ENCODE results near the gene CACNA1I.

Gene CACNA1I

DNA sequence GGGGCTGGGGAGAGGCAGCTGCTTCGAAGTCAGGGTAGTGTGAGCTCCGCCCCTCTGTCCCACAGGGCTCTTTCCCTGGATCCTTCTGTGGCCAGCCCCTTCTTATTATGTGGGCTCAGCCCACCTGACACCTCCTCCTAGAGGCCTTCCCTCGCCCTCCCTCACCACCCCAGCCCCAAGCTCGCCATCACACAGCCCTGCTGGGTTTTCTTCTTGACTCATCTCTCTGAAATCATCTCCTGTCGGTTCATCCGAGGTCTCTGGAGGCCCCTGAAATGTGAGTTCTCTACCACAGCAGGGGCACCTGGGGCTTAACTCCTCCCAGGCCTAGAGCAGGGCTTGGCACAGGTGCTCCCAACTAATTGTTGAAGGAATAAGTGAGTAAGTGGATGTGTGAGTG is 65.2 kb downstream of the CACNA1I start:
- peaks cover 0 to 7% (median under 1%) of the 10 kb centered on the region in 5 experiments for H3K27me3 ChIP-seq (replicated peaks in 2 of 5; ENCODE audit: control insufficient read depth in 4 of 5, insufficient read depth in 5 of 5, low read length in 4 of 5)
- CTCF ChIA-PET: no interaction called here
- WGBS (ENCODE audit: insufficient coverage): 94% methylated on average over 6 of the region's 6 CpGs
- DNase-seq: no peak
- peaks cover 0 to 6% (median 0%) of the 10 kb centered on the region in 4 experiments for H3K4me1 ChIP-seq (ENCODE audit: control extremely low read depth in 1 of 4, control insufficient read depth in 4 of 4, insufficient read depth in 4 of 4, low read length in 3 of 4)
- no peak overlapping the region for H3K4me3 ChIP-seq (ENCODE audit: control insufficient read depth in 1 of 7, extremely low read depth in 1 of 7, insufficient read depth in 4 of 7, low read depth in 2 of 7, low read length in 6 of 7)
- peaks cover 0 to 10% (median 0%) of the 10 kb centered on the region in 5 experiments for H3K9me3 ChIP-seq (ENCODE audit: control extremely low read depth in 1 of 5, control insufficient read depth in 4 of 5, insufficient read depth in 2 of 5, low read depth in 1 of 5, low read length in 4 of 5)
- H3K27ac ChIP-seq (ENCODE audit: insufficient read depth in 1 of 2, low read depth in 1 of 2, low read length in 2 of 2, poor library complexity in 1 of 2, severe bottlenecking in 2 of 2): no peak overlapping the region
- no peaks in the 10 kb centered on the region for H3K36me3 ChIP-seq (ENCODE audit: control insufficient read depth in 4 of 4, insufficient read depth in 4 of 4, low read length in 3 of 4)
- POLR2A ChIA-PET: no interaction called here

DNA sequence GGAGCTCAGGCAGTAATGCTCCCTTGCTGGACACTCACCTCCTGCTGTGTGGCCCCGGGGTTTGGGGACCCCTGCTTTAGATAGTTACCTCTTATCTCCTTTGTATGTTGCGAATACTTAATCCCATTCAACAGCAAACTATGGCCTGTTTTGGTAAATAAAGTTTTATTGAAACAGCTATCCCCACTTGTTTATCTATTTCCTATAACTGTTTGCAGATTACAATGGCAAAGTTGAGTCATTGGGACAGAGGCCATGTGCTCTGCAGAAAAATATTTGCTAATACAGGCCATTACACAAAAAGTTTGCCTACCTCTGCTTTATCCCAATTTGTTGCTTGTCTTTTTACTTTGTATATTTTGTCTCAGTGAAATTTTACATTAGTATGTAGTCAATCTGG is 68.4 kb downstream of the CACNA1I start:
- no CpG with 5 or more reads among the region's 2 CpGs for WGBS (ENCODE audit: insufficient coverage)
- POLR2A ChIA-PET: no interaction called here
- CTCF ChIA-PET: no interaction called here
- no peak for DNase-seq
- H3K4me1 ChIP-seq (ENCODE audit: control extremely low read depth in 1 of 4, control insufficient read depth in 4 of 4, insufficient read depth in 4 of 4, low read length in 3 of 4): peaks cover 0 to 6% (median 0%) of the 10 kb centered on the region in 4 experiments
- no peak overlapping the region for H3K27ac ChIP-seq (ENCODE audit: insufficient read depth in 1 of 2, low read depth in 1 of 2, low read length in 2 of 2, poor library complexity in 1 of 2, severe bottlenecking in 2 of 2)
- H3K4me3 ChIP-seq (ENCODE audit: control insufficient read depth in 1 of 7, extremely low read depth in 1 of 7, insufficient read depth in 4 of 7, low read depth in 2 of 7, low read length in 6 of 7): no peak overlapping the region
- no peaks in the 10 kb centered on the region for H3K36me3 ChIP-seq (ENCODE audit: control insufficient read depth in 4 of 4, insufficient read depth in 4 of 4, low read length in 3 of 4)
- H3K9me3 ChIP-seq (ENCODE audit: control extremely low read depth in 1 of 5, control insufficient read depth in 4 of 5, insufficient read depth in 2 of 5, low read depth in 1 of 5, low read length in 4 of 5): peaks cover 0 to 7% (median 0%) of the 10 kb centered on the region in 5 experiments
- peaks cover 0 to 16% (median 5%) of the 10 kb centered on the region in 5 experiments for H3K27me3 ChIP-seq (replicated peaks in 2 of 5; ENCODE audit: control insufficient read depth in 4 of 5, insufficient read depth in 5 of 5, low read length in 4 of 5)

DNA sequence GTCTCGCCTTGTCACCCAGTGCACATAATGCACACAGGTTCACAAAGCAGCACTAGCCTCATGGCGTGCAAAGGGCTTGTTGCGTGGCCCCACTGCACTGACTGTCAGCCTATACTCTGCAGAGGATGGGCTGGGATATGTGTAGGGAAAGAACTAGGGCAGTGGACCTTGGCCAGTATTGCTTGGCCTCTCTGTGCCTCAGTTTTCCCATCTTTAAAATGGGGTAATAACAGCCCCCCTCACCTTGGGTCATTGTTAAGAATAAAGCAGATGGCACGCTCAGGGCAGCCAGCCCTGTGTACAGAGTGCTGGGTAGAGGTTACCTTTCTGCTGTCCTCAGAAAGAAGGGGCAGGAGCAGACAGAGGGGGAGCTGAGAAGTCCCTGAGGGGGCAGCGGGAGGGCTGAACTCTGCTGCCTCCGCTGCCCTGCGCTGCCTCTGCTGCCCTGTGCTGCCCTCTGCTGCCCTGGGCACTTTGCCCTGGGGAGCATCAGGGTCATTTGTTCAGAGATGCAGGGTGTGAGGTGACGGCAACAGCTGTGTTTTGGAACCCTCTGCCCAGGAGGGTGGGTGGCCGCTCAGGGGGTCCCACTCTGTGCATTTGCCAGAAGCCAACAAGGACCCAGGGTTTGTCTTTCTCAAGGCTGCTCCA is 71.2 kb downstream of the CACNA1I start:
- H3K36me3 ChIP-seq (ENCODE audit: control insufficient read depth in 4 of 4, insufficient read depth in 4 of 4, low read length in 3 of 4): no peaks in the 10 kb centered on the region
- 92% methylated on average over 8 of the region's 9 CpGs for WGBS (ENCODE audit: insufficient coverage)
- no peaks in the 10 kb centered on the region for H3K4me1 ChIP-seq (ENCODE audit: control extremely low read depth in 1 of 4, control insufficient read depth in 4 of 4, insufficient read depth in 4 of 4, low read length in 3 of 4)
- no peak overlapping the region for H3K27ac ChIP-seq (ENCODE audit: insufficient read depth in 1 of 2, low read depth in 1 of 2, low read length in 2 of 2, poor library complexity in 1 of 2, severe bottlenecking in 2 of 2)
- CTCF ChIA-PET: no interaction called here
- peaks cover 0 to 7% (median 0%) of the 10 kb centered on the region in 5 experiments for H3K9me3 ChIP-seq (ENCODE audit: control extremely low read depth in 1 of 5, control insufficient read depth in 4 of 5, insufficient read depth in 2 of 5, low read depth in 1 of 5, low read length in 4 of 5)
- DNase-seq: no peak
- peaks cover 0 to 16% (median 5%) of the 10 kb centered on the region in 5 experiments for H3K27me3 ChIP-seq (replicated peaks in 2 of 5; ENCODE audit: control insufficient read depth in 4 of 5, insufficient read depth in 5 of 5, low read length in 4 of 5)
- POLR2A ChIA-PET: no interaction called here
- no peak overlapping the region for H3K4me3 ChIP-seq (ENCODE audit: control insufficient read depth in 1 of 7, extremely low read depth in 1 of 7, insufficient read depth in 4 of 7, low read depth in 2 of 7, low read length in 6 of 7)

- Histone ChIP-seq H3K4me3 (ENCODE audit: control insufficient read depth in 1 of 7, extremely low read depth in 1 of 7, insufficient read depth in 4 of 7, low read depth in 2 of 7, low read length in 6 of 7) (no peak overlapping the region), H3K4me1 (ENCODE audit: control extremely low read depth in 1 of 4, control insufficient read depth in 4 of 4, insufficient read depth in 4 of 4, low read length in 3 of 4) (no peaks in the 10 kb centered on the region), H3K27me3 (replicated peaks in 2 of 5; ENCODE audit: control insufficient read depth in 4 of 5, insufficient read depth in 5 of 5, low read length in 4 of 5) (peaks cover 0 to 16% (median 5%) of the 10 kb centered on the region in 5 experiments), H3K27ac (ENCODE audit: insufficient read depth in 1 of 2, low read depth in 1 of 2, low read length in 2 of 2, poor library complexity in 1 of 2, severe bottlenecking in 2 of 2) (no peak overlapping the region), H3K36me3 (ENCODE audit: control insufficient read depth in 4 of 4, insufficient read depth in 4 of 4, low read length in 3 of 4) (no peaks in the 10 kb centered on the region), H3K9me3 (ENCODE audit: control extremely low read depth in 1 of 5, control insufficient read depth in 4 of 5, insufficient read depth in 2 of 5, low read depth in 1 of 5, low read length in 4 of 5) (peaks cover 0 to 7% (median 0%) of the 10 kb centered on the region in 5 experiments)
- POLR2A ChIA-PET: interaction anchor here (0.6 kb wide), 1 partner anchor 39 kb away, joined by 3 read pairs; no protein-coding TSS in a partner anchor
- DNase-seq: no peak
- CTCF ChIA-PET: no interaction called here
- 74% methylated on average over 9 of the region's 9 CpGs for WGBS (ENCODE audit: insufficient coverage)
Measured at GRCh38 chr22:39643311-39644083, 72.9 kb downstream of the CACNA1I start.

GRCh38 chr22:39645532-39645931 is 75.0 kb downstream of the CACNA1I start:
- Histone ChIP-seq H3K27ac (ENCODE audit: insufficient read depth in 1 of 2, low read depth in 1 of 2, low read length in 2 of 2, poor library complexity in 1 of 2, severe bottlenecking in 2 of 2) (no peak overlapping the region), H3K4me3 (ENCODE audit: control insufficient read depth in 1 of 7, extremely low read depth in 1 of 7, insufficient read depth in 4 of 7, low read depth in 2 of 7, low read length in 6 of 7) (no peak overlapping the region), H3K27me3 (replicated peaks in 2 of 5; ENCODE audit: control insufficient read depth in 4 of 5, insufficient read depth in 5 of 5, low read length in 4 of 5) (peaks cover 0 to 16% (median 3%) of the 10 kb centered on the region in 5 experiments), H3K36me3 (ENCODE audit: control insufficient read depth in 4 of 4, insufficient read depth in 4 of 4, low read length in 3 of 4) (no peaks in the 10 kb centered on the region), H3K4me1 (ENCODE audit: control extremely low read depth in 1 of 4, control insufficient read depth in 4 of 4, insufficient read depth in 4 of 4, low read length in 3 of 4) (no peaks in the 10 kb centered on the region), H3K9me3 (ENCODE audit: control extremely low read depth in 1 of 5, control insufficient read depth in 4 of 5, insufficient read depth in 2 of 5, low read depth in 1 of 5, low read length in 4 of 5) (no peaks in the 10 kb centered on the region)
- ChIA-PET POLR2A (no interaction called here), CTCF (no interaction called here)
- no peak for DNase-seq
- WGBS (ENCODE audit: insufficient coverage): 87% methylated on average over 3 of the region's 6 CpGs

DNA sequence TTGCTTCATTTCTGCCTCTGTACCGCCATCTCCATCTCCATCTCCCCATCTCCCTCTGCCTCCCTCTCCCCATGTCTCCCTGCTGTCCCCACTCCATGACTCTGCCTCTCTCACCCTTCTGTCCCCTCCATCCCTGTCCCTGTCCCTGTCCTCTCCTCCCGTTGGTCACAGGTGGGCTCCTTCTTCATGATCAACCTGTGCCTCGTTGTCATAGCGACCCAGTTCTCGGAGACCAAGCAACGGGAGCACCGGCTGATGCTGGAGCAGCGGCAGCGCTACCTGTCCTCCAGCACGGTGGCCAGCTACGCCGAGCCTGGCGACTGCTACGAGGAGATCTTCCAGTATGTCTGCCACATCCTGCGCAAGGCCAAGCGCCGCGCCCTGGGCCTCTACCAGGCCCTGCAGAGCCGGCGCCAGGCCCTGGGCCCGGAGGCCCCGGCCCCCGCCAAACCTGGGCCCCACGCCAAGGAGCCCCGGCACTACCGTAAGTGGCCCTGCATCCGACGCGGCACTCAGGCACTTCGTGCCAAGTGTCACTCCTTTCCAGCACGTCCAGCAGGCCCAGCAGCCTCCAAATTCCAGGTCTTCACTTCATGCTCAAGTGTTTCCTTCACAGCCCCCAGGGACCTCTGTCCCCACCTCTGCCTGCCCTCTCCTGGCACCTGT is 76.0 kb downstream of the CACNA1I start:
- CTCF ChIA-PET: no interaction called here
- WGBS (ENCODE audit: insufficient coverage): 95% methylated on average over 30 of the region's 31 CpGs
- Histone ChIP-seq H3K27me3 (replicated peaks in 2 of 5; ENCODE audit: control insufficient read depth in 4 of 5, insufficient read depth in 5 of 5, low read length in 4 of 5) (peaks cover 0 to 19% (median 3%) of the 10 kb centered on the region in 5 experiments), H3K4me3 (ENCODE audit: control insufficient read depth in 1 of 7, extremely low read depth in 1 of 7, insufficient read depth in 4 of 7, low read depth in 2 of 7, low read length in 6 of 7) (no peak overlapping the region), H3K36me3 (ENCODE audit: control insufficient read depth in 4 of 4, insufficient read depth in 4 of 4, low read length in 3 of 4) (no peaks in the 10 kb centered on the region), H3K9me3 (ENCODE audit: control extremely low read depth in 1 of 5, control insufficient read depth in 4 of 5, insufficient read depth in 2 of 5, low read depth in 1 of 5, low read length in 4 of 5) (peaks cover 0 to 2% (median 0%) of the 10 kb centered on the region in 5 experiments), H3K4me1 (ENCODE audit: control extremely low read depth in 1 of 4, control insufficient read depth in 4 of 4, insufficient read depth in 4 of 4, low read length in 3 of 4) (no peaks in the 10 kb centered on the region), H3K27ac (ENCODE audit: insufficient read depth in 1 of 2, low read depth in 1 of 2, low read length in 2 of 2, poor library complexity in 1 of 2, severe bottlenecking in 2 of 2) (no peak overlapping the region)
- POLR2A ChIA-PET: no interaction called here
- DNase-seq: no peak
